Mesothelial cell of epicardium (in vitro differentiated cells): ENCODE data around the gene BMERB1. TPM values are rescaled to one million over a fixed set of nuclear protein-coding genes. Genes with fewer than 3 reads are reported as not detected.
"Not testable (repeated sequence)": the region's sequence is repeated elsewhere in the genome, so short reads cannot be mapped to it uniquely, and the experiment has no call there.

Experiments
- DNase-seq, 2 experiments: peaks; one replicate each; pipeline ENCODE4 v3.0.0; 2021; ENCODE audit warnings: low spot score in 2 of 2; ENCODE audit not compliant: unreplicated experiment in 2 of 2
- H3K27ac Mint-ChIP-seq: 2 replicates; pipeline ENCODE4 v1.8.0; 2021; ENCODE audit warnings: mixed read lengths
- H3K27me3 Mint-ChIP-seq: 2 replicates; pipeline ENCODE4 v1.8.0; 2021; ENCODE audit warnings: low read depth, mixed read lengths
- H3K36me3 Mint-ChIP-seq: 2 replicates; pipeline ENCODE4 v1.8.0; 2021; ENCODE audit warnings: mixed read lengths
- H3K4me1 Mint-ChIP-seq: 2 replicates; pipeline ENCODE4 v1.8.0; 2021; ENCODE audit warnings: mixed read lengths
- H3K4me3 Mint-ChIP-seq: 2 replicates; pipeline ENCODE4 v1.8.0; 2021; ENCODE audit warnings: mild to moderate bottlenecking, moderate library complexity, mixed read lengths
- H3K9me3 Mint-ChIP-seq: 2 replicates; pipeline ENCODE4 v1.8.0; 2021; ENCODE audit warnings: mixed read lengths
- total RNA-seq: library from RNA; stranded (reverse); gene quantifications from 3 replicates; pipeline ENCODE4 v1.2.1, GENCODE V29; 2021
- TF ChIP-seq, protein P1 (sequence below): fragments of 200-600 bp; sonication (generic); IDR thresholded peaks from one replicate; pipeline ENCODE4 v1.5.0; 2021; ENCODE audit warnings: antibody characterized with exemption; ENCODE audit not compliant: unreplicated experiment

The BMERB1 gene
- total RNA-seq, 1 donor from 2014 or later = 3.9 TPM

DNA sequence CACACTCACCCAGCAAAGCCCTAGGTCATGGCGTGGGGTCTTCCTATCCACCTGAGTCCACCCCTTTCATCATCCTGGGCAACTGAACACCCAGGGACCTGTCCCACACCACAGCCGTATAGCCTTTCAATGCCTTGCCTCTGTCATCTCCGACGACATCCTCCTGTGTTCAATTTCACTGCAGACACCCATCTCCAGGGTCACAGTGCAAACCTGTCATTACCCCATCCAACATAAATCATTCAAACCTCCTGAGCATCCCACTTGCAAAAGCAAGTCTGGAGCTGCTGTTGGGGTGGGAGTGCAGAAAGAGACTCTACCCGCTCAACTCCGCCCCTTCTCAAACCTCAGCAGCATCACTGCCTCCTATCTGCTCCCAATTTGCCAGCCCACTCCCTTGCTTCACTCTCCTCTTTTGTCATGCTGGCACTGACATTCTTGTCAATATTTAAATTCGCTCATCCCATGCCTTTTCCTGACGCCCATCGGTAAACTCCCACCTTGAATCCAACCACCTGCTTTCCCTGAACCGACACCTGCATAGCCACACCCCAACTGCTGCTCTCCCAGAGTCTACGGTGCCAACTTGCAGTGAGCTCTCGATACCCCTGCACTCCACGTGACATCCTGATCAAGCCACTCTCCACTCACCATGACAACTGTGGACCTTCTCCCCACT lies 171.6 kb downstream of the BMERB1 start:
- Mint-ChIP-seq H3K27ac (no peak overlapping the region), H3K36me3 (peaks cover 68% of the 10 kb centered on the region), H3K4me3 (no peak overlapping the region), H3K4me1 (no peaks in the 10 kb centered on the region), H3K9me3 (no peaks in the 10 kb centered on the region), H3K27me3 (no peaks in the 10 kb centered on the region)
- TF ChIP-seq, protein P1, sequence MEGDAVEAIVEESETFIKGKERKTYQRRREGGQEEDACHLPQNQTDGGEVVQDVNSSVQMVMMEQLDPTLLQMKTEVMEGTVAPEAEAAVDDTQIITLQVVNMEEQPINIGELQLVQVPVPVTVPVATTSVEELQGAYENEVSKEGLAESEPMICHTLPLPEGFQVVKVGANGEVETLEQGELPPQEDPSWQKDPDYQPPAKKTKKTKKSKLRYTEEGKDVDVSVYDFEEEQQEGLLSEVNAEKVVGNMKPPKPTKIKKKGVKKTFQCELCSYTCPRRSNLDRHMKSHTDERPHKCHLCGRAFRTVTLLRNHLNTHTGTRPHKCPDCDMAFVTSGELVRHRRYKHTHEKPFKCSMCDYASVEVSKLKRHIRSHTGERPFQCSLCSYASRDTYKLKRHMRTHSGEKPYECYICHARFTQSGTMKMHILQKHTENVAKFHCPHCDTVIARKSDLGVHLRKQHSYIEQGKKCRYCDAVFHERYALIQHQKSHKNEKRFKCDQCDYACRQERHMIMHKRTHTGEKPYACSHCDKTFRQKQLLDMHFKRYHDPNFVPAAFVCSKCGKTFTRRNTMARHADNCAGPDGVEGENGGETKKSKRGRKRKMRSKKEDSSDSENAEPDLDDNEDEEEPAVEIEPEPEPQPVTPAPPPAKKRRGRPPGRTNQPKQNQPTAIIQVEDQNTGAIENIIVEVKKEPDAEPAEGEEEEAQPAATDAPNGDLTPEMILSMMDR = no peak
- no peak for DNase-seq

DNA sequence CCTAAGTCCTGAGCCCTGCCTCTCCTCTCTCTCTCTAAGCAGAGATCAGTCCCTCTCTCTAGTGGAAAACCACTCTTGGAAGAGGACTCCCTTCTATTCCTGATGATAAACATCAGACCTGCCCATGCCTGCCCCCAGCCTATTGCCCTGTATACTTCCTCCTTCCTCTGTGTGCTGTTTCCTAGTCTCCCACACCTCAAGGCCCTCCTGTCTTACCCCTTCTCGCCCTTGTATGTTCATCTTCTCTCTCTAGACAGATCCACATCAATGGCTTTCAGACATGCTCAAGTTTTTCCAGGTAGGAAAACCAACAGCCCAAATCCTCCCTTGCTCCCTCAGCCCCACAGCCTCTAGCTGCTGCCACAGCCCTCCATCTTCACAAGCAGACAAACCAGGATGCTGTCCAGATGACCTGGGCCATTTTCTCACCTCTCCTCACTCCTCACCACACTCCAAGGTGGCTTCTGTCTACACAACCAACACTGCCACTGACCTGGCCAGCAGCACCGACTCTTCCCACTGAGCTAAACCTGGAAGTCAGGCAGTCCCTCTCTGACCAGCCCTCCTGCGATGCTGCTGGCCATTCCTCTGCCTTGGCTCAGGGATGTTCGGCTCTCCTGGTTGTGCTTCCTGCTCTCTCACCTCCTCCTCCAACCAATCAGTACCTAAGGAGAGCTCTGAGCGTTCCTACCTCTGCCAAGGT lies 172.3 kb downstream of the BMERB1 start:
- no peak for DNase-seq
- Mint-ChIP-seq H3K4me1 (no peaks in the 10 kb centered on the region), H3K4me3 (no peak overlapping the region), H3K36me3 (peaks cover 63% of the 10 kb centered on the region), H3K27me3 (no peaks in the 10 kb centered on the region), H3K27ac (no peak overlapping the region), H3K9me3 (no peaks in the 10 kb centered on the region)
- TF ChIP-seq, protein P1 = no peak

DNA sequence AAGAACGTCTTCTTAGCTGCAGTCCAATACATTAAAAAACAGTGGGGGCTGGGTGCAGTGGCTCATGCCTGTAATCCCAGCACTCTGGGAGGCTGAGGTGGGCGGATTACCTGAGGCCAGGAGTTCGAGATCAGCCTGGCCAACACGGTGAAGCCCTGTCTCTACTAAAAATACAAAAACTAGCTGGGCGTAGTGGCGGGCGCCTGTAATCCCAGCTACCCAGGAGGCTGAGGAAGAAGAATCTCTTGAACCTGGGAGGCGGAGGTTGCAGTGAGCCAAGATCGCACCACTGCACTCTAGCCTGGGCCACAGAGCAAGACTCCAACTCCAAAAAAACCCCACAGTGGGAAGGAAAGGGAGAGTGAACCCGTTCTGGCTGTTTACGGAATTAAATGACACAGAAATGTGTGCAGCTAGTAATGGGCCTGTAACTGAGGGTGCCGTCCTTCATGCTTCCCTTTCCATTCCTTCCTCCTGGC lies 172.9 kb downstream of the BMERB1 start:
- H3K27ac Mint-ChIP-seq, H3K4me3 Mint-ChIP-seq, H3K9me3 Mint-ChIP-seq, DNase-seq, H3K27me3 Mint-ChIP-seq, H3K4me1 Mint-ChIP-seq: not testable (repeated sequence)
- peaks cover 62% of the 10 kb centered on the region for H3K36me3 Mint-ChIP-seq

DNA sequence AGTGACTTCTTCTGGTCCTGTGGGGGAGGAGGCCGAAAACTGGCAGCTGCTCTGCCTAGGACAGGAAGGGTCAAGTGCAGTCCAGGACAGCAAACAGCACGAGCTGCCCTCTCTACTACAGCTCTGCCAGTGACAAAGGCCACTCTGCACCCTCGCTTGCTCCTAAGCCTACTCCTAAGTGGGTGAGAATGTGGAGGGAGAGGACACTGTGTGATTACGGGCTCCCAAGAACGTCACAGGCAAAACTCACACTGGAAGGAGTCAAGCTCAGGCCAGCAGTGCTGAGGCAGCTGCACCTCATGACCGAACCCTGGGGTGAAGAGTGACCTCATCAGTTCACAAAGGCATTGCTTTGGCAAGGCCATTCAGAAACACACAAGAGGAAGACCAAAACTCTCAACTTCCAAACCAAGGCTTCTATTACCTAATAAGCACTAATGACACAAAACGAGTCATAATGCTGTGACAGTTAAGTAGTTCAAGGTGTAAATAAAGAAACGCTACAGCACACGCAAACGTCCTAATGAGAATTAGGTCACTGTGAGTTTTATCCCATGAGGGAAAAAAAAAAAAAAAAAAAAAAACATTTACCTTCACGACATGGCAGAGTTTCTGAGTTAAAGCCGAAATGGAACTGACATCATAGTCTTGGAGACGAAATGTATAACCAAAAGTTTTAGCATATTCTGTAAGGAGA lies 173.5 kb downstream of the BMERB1 start:
- Mint-ChIP-seq H3K4me1 (no peaks in the 10 kb centered on the region), H3K9me3 (no peaks in the 10 kb centered on the region), H3K27me3 (no peaks in the 10 kb centered on the region), H3K4me3 (no peak overlapping the region), H3K36me3 (peaks cover 64% of the 10 kb centered on the region), H3K27ac (no peak overlapping the region)
- DNase-seq = no peak
- TF ChIP-seq, protein P1 = no peak

DNA sequence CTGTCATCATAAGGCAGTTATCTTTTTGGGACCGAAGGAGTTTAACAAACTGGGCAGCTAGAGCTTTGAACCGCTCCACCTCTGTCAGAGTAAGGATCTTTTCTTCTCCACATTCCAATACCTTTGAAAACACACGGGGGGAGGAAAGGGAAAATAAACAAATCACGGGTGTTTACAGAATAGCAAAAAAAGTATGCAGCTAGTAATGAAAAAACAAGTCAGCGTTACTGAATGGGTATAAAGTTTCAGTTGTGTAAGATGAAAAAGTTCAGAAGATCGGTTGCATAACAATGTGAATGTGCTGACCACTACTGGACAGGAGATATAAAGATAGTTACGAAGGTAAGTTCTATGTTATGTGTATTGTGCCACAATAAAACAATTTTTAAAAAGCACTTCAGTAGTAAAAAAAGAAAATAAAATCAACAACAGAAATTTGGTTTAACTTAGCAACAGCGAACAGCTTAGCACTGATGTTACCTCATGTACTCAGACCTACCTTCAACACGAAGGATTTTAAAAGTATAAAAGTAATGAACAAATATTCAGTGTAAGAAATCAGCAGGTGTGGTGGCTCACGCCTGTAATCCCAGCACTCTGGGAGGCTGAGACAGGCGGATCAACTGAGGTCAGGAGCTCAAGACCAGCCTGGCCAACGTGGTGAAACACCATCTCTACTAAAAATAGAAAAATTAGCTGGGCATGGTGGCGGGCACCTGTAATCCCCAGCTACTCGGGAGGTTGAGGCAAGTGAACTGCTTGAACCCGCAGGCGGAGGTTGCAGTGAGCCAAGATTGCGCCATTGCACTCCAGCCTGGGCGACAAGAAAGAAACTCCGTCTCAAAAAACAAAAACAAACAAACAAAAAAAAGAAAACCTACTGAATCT lies 174.3 kb downstream of the BMERB1 start:
- Mint-ChIP-seq H3K36me3 (peaks cover 63% of the 10 kb centered on the region), H3K27ac (no peak overlapping the region), H3K4me3 (no peak overlapping the region), H3K27me3 (no peaks in the 10 kb centered on the region), H3K9me3 (no peaks in the 10 kb centered on the region), H3K4me1 (no peaks in the 10 kb centered on the region)
- TF ChIP-seq, protein P1 = no peak
- DNase-seq = no peak
